ENCODE measurements around the gene NTNG1.
A peak's percentile ranks its signal among the peaks of the same experiment; 100 is the strongest.

Gene NTNG1

GRCh38 chr1:107328087-107328486 is 187.2 kb downstream of the NTNG1 start:
- no peak for DNase-seq (ENCODE audit: low read depth in 2 of 2)

GRCh38 chr1:107339775-107340174 is 198.9 kb downstream of the NTNG1 start:
- DNase-seq (ENCODE audit: low read depth in 2 of 2) = no peak

GRCh38 chr1:107342316-107342715 is 201.5 kb downstream of the NTNG1 start:
- DNase-seq (ENCODE audit: low read depth in 2 of 2) = peak; percentile 12 to 33

GRCh38 chr1:107342768-107343167 is 201.9 kb downstream of the NTNG1 start:
- DNase-seq (ENCODE audit: low read depth in 2 of 2) = no peak

GRCh38 chr1:107343601-107344000 is 202.8 kb downstream of the NTNG1 start:
- DNase-seq (ENCODE audit: low read depth in 2 of 2) = no peak

GRCh38 chr1:107344268-107344760 is 203.5 kb downstream of the NTNG1 start:
- no peak for DNase-seq (ENCODE audit: low read depth in 2 of 2)

GRCh38 chr1:107344836-107345235 is 204.0 kb downstream of the NTNG1 start:
- no peak for DNase-seq (ENCODE audit: low read depth in 2 of 2)

- no peak for DNase-seq (ENCODE audit: low read depth in 2 of 2)
These were observed 212.0 kb downstream of the NTNG1 start for GRCh38 chr1:107352850-107353249.

GRCh38 chr1:107357376-107357775 is 216.5 kb downstream of the NTNG1 start:
- peak; percentile 31 to 32 for DNase-seq (ENCODE audit: low read depth in 2 of 2)

GRCh38 chr1:107358619-107359327 is 217.9 kb downstream of the NTNG1 start:
- no peak for DNase-seq (ENCODE audit: low read depth in 2 of 2)

GRCh38 chr1:107359472-107360241 is 218.8 kb downstream of the NTNG1 start:
- DNase-seq (ENCODE audit: low read depth in 2 of 2) = no peak

GRCh38 chr1:107362468-107363140 is 221.8 kb downstream of the NTNG1 start:
- DNase-seq (ENCODE audit: low read depth in 2 of 2) = no peak

GRCh38 chr1:107363154-107363553 is 222.3 kb downstream of the NTNG1 start:
- no peak for DNase-seq (ENCODE audit: low read depth in 2 of 2)

GRCh38 chr1:107365527-107366240 is 224.8 kb downstream of the NTNG1 start:
- no peak for DNase-seq (ENCODE audit: low read depth in 2 of 2)

GRCh38 chr1:107378426-107378825 is 237.6 kb downstream of the NTNG1 start:
- no peak for DNase-seq (ENCODE audit: low read depth in 2 of 2)

GRCh38 chr1:107378866-107379265 is 238.0 kb downstream of the NTNG1 start:
- DNase-seq (ENCODE audit: low read depth in 2 of 2) = no peak

GRCh38 chr1:107379826-107380225 is 239.0 kb downstream of the NTNG1 start:
- no peak for DNase-seq (ENCODE audit: low read depth in 2 of 2)

- no peak for DNase-seq (ENCODE audit: low read depth in 2 of 2)
These were observed 248.9 kb downstream of the NTNG1 start for GRCh38 chr1:107389410-107390396.

- DNase-seq (ENCODE audit: low read depth in 2 of 2) = no peak
These were observed 253.5 kb downstream of the NTNG1 start for GRCh38 chr1:107394301-107394700.

- no peak for DNase-seq (ENCODE audit: low read depth in 2 of 2)
These were observed 260.9 kb downstream of the NTNG1 start for GRCh38 chr1:107401704-107402103.

- peak; percentile 41 to 44 for DNase-seq (ENCODE audit: low read depth in 2 of 2)
These were observed 263.9 kb downstream of the NTNG1 start for GRCh38 chr1:107404756-107405155.

Data from fibroblast of skin of left biceps (primary cell).